Activated CD4-positive, alpha-beta T cell treated with anti-CD3 and anti-CD28 coated beads for 24 hours (primary cell): ENCODE measurements around the gene HPGDS.
"Not testable (repeated sequence)": the region's sequence is repeated elsewhere in the genome, so short reads cannot be mapped to it uniquely, and the experiment has no call there.

ENCODE experiments used
- DNase-seq, 2 donors: peaks; one replicate each; pipeline ENCODE4 v3.0.0-alpha.2; 2020; ENCODE audit warnings: low read depth in 2 of 2

The HPGDS gene

GRCh38 chr4:94342694-94343093 lies at the start of gene HPGDS:
HPGDS (minus strand) TSS chr4:94342836; CDS start chr4:94334629, 8,207 bp downstream.
- DNase-seq = no peak

- DNase-seq = peak in 1 of 2 donors; percentile 6
These were observed 48.3 kb upstream of the HPGDS start for GRCh38 chr4:94390804-94391410.

GRCh38 chr4:94389595-94390267 lies 47.1 kb upstream of the HPGDS start:
- no peak for DNase-seq

- DNase-seq = not testable (repeated sequence)
These were observed 45.3 kb upstream of the HPGDS start for GRCh38 chr4:94387965-94388364.

GRCh38 chr4:94385452-94385851 lies 42.8 kb upstream of the HPGDS start:
- DNase-seq = not testable (repeated sequence)

- not testable (repeated sequence) for DNase-seq
These were observed 40.3 kb upstream of the HPGDS start for GRCh38 chr4:94382891-94383290.

GRCh38 chr4:94378047-94378446 lies 35.4 kb upstream of the HPGDS start:
- no peak for DNase-seq

- no peak for DNase-seq
These were observed 34.7 kb upstream of the HPGDS start for GRCh38 chr4:94377294-94377693.

GRCh38 chr4:94375364-94375763 lies 32.7 kb upstream of the HPGDS start:
- DNase-seq = no peak

- no peak for DNase-seq
These were observed 31.1 kb upstream of the HPGDS start for GRCh38 chr4:94373752-94374151.

- no peak for DNase-seq
These were observed 30.4 kb upstream of the HPGDS start for GRCh38 chr4:94372991-94373390.

GRCh38 chr4:94372228-94372978 lies 29.8 kb upstream of the HPGDS start:
- DNase-seq = no peak

- no peak for DNase-seq
These were observed 28.7 kb upstream of the HPGDS start for GRCh38 chr4:94371290-94371689.

- no peak for DNase-seq
These were observed 28.1 kb upstream of the HPGDS start for GRCh38 chr4:94370533-94371254.

GRCh38 chr4:94369046-94369445 lies 26.4 kb upstream of the HPGDS start:
- no peak for DNase-seq

GRCh38 chr4:94368459-94368858 lies 25.8 kb upstream of the HPGDS start:
- DNase-seq = no peak

GRCh38 chr4:94365304-94365703 lies 22.7 kb upstream of the HPGDS start:
- no peak for DNase-seq

- no peak for DNase-seq
These were observed 21.9 kb upstream of the HPGDS start for GRCh38 chr4:94364527-94364926.

GRCh38 chr4:94363136-94363655 lies 20.6 kb upstream of the HPGDS start:
- no peak for DNase-seq

- DNase-seq = no peak
These were observed 17.2 kb upstream of the HPGDS start for GRCh38 chr4:94359838-94360237.

GRCh38 chr4:94359221-94359620 lies 16.6 kb upstream of the HPGDS start:
- no peak for DNase-seq

- no peak for DNase-seq
These were observed 15.5 kb upstream of the HPGDS start for GRCh38 chr4:94358101-94358500.
